GM21423 (cell line): ENCODE results near the gene CGNL1.

Experiments
- ATAC-seq: cut with Tn5 transposase; IDR thresholded peaks from one replicate; pipeline ENCODE4 v1.9.1; 2021; ENCODE audit warnings: mild to moderate bottlenecking, moderate library complexity; ENCODE audit not compliant: unreplicated experiment

The CGNL1 gene

DNA sequence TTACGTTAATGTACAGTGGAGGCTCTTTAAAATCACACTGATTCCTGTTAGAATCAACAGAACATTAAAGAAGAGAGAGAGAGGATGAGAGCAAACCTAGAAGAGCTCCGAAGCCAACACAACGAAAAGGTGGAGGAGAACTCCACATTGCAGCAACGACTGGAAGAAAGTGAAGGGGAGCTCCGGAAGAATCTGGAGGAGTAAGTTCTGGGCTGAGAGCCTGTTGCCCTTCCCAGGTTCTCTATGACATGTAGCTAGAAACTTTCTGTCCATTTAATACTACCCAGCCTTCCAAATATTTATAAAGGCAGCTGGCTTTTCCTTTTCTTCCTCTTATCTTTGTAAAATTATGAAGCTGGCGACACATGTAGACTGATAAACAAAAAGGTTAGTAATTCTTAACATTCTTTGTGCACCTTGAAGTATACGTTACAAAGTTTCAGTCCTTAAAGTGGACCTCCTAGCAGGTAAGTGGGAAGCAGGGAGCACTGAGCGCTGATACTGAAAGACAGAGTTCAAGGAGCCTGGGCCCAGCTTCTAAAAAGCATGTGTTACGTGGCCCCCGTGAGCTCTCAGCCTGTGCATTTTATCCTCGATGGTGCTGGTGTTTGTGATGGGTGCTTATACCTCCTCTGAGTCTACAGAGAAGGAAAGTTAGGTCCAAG is 75.9 kb downstream of the CGNL1 start:
- no peak for ATAC-seq

DNA sequence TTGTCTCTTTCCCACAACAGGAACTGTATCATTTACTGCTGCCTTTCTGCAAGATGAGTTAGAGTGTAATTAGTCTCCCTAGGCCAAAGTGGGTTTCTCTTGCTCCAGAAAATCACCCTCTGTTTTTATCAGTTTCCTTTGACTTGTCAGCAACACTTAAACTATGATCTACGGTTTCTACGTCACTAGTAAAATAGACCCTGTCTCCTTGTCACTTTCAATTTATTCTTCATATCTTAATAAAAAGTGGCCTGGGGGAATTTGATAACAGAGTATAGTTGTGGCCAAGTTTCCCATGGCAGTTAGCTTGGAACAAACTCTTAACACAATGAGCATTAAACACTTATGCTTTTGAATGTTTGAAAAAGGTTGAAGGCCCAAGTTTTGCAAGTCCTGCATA is 79.6 kb downstream of the CGNL1 start:
- no peak for ATAC-seq

DNA sequence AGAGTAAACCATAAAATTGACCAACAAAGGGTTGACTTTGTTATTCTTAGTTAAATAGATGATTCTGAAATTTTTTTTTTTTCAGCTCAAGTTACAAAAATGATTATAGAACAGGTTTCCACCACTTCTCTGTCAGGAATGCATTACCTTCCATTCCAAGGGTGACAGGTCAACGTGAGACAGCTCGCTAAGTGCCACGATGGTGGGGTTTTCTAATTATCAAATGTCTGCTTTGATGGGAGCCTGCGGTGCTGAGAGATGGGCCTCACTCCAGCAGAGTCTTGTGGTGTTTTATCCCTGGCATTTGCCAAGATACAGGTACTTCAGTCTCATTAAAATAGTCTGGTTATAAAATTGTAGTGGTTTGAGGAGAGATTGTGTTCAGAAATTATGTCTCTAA is 80.3 kb downstream of the CGNL1 start:
- ATAC-seq: no peak

DNA sequence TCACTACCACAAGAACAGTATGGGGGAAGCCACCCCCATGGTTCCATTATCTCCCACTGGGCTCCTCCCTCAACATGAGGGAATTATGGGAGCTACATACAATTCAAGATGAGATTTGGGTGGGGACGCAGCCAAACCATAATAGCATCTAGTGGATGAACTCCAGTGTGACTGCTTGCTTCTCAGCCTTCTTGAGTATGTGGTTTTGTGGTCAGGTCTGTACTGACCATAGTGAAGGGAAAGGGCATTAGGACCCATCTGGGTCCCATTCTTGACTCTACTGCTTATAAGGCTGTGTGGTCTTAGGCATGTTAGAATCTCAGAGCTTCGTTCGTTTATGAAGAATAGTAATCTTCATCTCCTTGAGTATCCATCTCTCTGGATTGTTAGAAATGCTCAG is 81.4 kb downstream of the CGNL1 start:
- no peak for ATAC-seq

DNA sequence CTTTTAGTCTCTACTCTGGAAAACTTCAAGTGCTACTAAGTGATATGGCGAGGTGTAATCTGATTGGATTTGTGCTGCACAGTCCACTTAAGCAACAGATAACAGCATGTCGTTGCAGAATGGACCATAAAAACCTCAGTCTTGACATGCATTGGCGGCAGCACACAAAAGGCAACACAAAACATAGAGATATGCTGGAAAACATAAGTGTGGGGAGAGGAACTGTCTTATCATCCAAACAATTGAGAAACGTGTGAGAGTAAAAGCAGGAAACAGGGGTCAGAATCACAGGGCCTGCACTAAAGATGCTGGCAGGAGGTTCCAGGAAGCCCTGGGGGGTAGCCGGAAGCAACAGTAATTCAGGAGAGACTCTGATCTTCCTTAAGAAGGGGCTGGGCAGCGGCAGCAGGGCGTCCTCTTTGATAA is 82.1 kb downstream of the CGNL1 start:
- ATAC-seq: no peak

DNA sequence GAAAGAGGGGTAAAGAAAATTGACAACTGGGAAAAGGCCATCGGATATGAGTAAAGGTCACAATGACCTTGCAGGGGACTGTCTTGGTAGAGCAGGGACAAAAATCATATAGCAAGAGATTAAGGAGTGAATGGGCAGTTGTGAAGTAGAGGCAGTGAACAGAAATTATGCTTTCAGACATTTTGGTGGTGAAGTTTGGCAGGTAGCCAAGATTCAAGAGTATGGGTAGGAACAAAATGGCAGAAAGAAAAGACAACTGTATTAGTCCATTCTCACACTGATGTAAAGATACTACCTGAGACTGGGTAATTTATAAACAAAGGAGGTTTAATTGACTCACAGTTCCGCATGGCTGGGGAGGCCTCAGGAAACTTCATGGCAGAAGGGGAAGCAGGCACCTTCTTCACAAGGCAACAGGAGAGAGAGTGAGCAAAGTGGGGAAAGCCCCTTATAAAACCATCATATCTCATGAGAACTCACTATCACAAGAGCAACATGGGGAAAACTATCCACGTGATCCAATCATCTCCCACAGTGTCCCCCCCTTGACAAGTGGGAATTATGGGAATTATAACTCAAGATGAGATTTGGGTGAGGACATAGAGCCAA is 84.0 kb downstream of the CGNL1 start:
- no peak for ATAC-seq

DNA sequence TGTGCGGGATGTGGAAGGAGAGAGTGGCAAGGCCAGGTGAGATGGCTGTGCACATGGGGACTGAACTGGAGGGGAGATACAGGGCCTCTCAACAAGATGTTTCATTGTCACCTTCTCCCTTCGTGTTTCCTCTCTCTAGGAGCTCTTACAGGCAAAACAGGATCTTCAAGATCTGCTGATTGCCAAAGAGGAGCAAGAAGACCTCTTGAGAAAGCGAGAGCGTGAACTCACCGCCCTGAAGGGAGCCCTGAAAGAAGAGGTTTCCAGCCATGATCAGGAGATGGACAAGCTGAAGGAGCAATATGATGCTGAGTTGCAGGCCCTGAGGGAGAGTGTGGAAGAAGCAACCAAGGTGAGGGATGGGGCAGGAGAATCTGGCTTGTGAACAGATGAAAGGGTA is 85.2 kb downstream of the CGNL1 start:
- ATAC-seq: no peak

DNA sequence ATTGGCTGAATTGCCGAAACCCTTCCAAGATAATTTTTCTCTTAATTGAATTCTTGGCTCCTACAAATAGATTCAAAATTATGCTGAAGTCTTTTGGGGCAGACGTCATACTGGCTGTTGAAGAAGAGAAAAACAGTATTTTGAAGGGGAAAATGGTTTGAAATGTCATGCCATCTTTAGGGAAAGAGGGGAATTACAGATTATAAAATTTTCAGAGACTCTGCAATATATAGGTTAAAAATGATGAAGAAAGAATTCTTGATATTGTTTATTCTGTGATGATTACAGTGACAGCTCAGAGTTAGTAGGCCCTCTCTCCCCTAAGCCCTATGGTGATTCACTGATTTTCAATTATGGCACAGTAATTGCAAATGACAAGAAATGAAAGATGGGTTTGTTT is 86.1 kb downstream of the CGNL1 start:
- no peak for ATAC-seq

DNA sequence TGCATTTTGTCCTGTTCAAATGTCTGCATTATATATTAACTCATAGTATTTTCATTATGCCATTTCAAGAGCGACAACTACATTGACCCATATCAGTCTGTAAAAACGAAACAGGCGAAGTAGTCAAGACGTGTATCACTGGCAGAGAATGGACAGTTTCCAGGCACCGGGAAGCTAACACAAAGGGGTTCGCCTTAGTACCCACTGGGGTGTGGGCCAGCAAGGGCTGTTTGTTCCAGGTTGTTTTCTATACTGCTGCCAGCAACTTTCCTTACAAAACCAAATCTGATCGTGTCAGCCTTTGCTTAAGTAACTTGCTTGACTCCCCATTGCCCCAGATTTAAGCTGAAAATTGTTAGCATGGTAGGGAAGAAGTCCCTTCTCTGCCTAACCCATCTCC is 87.1 kb downstream of the CGNL1 start:
- ATAC-seq: no peak

DNA sequence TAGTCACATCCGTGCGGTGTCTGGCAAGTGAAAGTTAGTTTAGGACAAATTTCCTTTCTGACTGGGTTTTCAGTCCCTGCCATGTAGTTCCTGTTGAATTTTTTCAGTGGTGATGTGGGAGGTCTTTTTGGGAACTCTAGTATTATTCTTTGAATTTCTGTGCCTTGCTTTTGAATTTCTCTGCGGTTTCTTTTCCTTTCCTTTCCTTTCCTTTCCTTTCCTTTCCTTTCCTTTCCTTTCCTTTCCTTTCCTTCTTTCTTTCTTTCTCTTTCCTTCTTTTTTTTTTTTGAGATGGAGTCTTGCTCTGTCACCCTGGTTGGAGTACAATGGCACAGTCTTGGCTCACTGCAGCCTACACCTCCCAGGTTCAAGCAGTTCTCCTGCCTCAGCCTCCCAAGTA is 88.2 kb downstream of the CGNL1 start:
- ATAC-seq: no peak

DNA sequence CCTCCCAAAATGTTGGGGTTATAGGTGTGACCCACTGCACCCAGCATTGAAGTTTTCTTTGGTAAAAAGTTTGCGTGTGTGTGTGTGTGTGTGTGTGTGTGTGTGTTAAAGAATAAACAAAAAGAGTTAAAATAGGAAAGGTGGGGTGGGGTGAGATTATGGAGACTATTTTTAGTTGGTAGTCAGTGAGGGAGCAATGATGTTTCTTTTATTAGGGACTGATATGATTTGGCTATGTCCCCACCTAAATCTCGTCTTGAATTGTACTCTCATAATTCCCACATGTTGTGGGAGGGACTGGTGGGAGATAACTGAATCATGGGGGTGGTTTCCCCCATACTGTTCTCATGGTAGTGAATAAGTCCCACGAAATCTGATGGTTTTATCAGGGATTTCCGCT is 92.2 kb downstream of the CGNL1 start:
- no peak for ATAC-seq

DNA sequence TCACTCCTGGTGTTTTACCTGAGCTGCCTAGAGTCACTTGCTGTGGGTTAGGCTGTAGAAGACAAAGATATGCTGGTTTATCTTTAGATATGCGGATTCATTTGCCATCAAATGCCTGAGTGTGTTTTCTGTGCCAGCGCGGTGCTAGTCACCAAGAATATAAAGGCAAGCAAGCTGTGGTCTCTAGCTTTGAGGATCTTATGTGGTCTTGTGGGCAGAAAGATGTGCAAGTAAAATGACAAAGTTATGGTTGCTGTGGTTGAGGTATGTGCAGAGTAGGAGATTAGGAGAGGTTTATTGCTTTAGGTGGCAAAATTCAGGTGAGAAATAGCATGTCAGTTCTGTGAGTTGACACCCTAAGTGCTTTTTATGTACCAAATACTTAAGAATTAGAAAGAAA is 94.2 kb downstream of the CGNL1 start:
- no peak for ATAC-seq

DNA sequence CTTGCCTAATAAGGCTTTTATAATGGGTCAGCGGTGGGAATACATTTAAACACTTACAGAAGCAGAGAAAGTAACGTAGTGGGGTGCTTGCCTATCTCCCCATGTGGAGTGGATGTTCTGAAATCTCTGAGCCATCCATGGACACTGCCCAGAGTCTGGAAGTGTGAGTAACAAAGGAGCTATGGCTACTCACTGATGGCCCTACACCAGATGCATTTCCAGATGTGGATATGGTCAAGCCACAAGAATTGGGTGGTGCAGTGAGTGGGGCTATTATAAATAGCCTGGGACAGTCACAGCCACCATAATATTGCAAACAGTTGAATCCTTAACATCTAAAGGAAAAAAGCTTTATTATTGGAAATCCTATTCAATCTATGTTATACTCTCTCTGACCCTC is 96.6 kb downstream of the CGNL1 start:
- no peak for ATAC-seq

DNA sequence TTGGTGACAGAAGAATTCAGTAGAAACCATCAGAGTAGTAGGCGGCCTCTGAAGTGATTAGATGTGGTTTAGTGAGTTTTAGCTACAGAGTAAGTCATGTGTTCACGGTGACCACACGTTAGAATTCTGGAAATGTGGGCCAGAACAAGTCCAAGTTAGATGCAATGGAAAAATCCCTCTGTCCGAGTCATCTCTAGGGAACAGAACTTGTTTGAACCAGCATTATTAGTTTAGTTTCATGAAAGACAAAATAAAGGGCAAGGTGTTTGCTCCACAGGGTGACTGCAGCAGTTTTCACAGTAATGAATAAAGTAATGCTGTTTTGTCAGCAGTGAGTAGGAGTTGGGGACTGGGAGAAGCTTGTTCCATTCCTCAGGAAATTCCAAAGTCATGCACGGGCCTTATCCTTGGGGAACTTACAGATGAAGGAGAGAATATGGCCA is 100.2 kb downstream of the CGNL1 start:
- ATAC-seq: no peak

DNA sequence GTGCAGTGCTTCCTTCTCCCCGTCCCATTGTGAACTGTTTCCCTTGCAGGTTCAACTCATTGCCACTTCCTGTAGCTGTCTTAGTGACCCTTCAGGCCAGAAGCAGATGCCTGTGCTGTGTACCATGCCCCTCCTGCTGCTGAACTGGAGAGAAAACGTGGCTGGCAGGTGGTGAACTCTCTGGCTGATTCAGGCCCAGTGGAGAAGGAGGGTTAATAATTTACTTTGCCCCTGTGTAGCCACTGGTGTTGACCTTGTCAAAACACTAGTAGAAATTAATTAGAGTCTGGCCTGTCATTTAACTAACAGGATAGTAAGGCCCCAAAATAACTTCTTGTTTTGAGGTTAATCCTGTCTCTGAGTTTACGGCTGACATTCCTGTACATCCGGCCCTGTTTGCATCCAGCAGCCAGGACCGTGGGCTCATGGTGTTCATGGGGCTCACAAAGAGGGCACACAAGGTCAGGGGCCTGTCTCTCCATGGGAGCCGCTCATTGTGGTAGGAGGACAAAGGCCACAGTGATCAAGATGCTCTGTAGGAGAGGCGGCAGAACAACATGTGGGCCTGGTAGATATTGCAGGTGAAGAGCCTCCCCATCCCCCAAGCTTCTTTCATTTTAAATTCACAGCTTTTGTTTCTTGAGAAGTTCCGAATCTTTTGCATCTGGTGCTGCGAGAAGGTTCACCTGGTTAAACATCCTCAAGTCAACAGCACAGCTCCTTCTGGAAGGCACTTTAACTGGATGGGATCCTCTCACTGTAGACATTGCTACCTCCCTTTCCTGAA is 101.6 kb downstream of the CGNL1 start:
- ATAC-seq: peak; percentile 81

DNA sequence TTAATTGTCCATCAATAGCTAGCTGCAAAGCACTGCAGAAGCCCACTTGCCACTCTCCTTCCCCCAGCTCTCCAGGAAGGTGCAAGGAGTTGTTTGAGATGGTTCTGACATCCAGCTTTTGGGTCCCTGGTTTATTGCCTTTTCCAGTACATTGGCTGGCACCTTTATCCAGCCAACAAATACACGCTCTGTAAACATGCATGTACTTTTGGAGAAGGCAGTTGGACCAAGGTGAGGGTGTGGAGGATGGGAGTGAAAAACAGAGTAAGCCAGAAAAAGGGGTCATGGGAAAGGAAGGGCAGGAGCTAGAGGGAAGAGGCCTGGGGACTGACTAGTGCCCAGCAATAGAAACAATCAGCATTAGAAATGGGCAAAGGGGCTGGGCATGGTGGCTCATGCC is 102.7 kb downstream of the CGNL1 start:
- ATAC-seq: no peak

DNA sequence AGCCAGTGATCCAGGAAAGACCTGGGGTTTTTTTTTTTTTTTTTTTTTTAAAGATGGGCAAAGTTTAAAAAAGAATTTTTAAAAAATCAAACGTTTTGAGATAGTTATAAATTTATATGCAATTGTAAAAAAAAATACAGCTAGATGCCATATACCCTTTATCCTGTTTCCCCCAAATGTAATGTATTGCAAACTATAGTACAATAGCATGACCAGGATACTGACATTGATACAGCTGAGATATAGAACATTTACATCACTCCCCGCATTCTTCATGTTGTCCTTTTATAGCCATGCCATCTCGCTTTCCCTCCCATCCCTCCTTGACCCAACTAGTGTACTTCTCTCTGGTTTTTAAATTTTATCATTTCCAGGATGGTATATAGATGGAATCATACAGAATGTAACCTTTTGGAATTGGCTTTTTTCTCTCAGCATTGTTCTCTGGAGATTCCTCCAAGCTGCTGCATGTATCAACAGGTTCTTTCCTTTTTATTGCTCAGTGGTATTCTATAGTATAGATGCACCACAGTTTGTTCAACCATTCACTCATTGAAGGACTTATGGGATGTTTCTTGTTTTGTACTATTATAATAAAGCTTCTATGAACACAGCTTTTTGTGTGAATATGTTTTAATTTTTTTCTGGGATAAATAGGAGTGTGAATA is 104.9 kb downstream of the CGNL1 start:
- ATAC-seq: no peak

DNA sequence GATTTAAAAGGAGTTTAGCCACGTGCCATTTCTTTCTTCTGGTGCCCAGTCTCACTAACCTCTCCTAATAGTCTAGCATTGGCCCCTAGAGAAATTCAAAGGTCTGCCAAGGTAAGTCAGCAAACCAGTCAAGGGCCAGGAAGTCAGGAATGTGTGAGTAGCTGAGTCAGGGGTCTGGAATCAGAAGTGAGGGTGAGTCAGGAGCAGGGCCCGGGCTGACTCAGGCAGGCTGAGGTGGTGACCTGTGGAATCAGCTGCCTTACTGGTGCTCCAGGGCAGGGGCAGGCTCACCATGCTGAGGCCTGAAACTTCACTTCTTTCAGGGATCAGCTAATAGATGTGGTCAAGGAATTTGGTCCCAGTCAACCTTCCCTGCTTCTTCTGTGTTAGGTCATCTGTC is 109.6 kb downstream of the CGNL1 start:
- no peak for ATAC-seq

DNA sequence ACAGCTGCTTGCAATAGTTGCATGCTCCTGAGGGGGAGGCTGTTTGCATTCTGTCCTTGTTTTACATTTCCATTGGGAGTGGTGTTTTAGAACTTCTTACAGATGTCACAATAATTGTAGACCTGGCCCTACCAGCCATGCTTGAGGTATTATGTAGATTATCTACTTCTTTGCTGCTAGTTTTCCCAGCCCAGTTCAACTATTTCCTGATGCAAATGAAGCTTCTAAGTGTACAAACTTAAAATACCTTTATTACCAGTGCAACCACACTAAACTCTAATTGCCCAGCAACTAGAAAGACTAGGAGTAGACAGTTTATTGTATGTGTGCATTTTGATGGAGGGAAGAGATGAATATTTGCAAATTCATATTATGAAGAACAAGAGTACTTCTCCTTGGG is 110.5 kb downstream of the CGNL1 start:
- no peak for ATAC-seq

DNA sequence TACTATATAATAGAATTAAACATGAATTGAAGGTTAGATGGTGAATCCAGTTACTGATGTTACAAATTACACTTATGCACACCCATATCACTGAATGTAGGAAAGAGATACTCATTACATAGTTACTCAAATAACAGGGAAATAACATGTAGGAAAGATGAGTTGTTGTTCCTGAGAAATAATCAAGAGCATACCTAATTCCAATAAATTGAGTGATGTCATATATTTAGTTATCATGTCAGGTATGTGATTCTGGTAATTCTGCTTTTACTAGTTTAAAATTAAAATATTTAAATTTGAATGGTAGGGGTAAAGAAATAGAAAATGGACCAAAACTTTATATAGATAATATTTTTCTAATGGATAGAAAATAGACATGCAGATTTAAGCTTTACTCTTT is 112.8 kb downstream of the CGNL1 start:
- no peak for ATAC-seq

DNA sequence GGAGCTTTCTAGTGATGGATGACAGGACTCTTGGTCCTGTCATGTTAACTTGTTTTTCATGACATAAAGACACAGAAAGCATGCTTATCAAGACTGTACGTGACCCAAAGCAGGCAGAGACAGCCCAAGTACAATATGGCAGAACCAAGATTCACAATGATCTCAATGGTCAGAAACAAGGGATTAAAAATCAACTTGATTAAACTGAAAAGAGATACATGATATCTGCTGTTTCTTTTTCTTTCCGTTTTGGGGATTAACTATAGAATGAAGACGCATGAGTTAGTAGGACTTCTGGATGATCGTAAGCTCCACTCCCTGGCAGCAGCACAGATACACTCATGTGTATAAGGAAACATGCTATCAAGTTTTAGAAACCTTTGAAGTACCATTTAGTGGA is 117.0 kb downstream of the CGNL1 start:
- no peak for ATAC-seq

DNA sequence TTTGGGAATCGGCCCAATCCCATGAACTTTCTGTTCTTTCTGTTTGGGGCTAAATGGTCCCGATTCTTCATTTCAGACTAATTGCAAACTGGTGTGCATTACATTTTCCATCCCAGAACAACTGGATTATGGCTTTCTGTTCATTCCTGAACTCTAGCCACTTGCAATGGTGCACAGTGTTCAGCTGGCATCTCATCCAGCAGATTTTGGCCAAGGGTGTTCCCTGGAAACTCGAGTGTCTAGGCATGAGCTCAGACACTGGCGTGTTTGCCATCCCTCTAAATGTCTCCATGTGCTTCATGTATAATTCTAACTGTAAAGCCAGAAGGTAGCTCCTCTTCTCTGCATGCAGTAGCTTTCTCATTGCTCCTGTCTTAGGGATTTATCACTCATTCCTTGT is 118.3 kb downstream of the CGNL1 start:
- no peak for ATAC-seq
